GM21526 (cell line): ENCODE data around the gene PDZD4.

Source experiments
- ATAC-seq: cut with Tn5 transposase; IDR thresholded peaks from one replicate; pipeline ENCODE4 v1.9.1; 2021; ENCODE audit warnings: moderate library complexity; ENCODE audit not compliant: unreplicated experiment, low FRiP score

Gene PDZD4

GRCh38 chrX:153814591-153815315, 15.6 kb downstream of the PDZD4 start:
- ATAC-seq, result no peak

- ATAC-seq, result no peak
Measured at GRCh38 chrX:153813161-153813560, 17.2 kb downstream of the PDZD4 start.

- ATAC-seq, result no peak
Measured at GRCh38 chrX:153812220-153812619, 18.1 kb downstream of the PDZD4 start.

GRCh38 chrX:153807976-153808375, 22.4 kb downstream of the PDZD4 start:
- ATAC-seq, result no peak

GRCh38 chrX:153806999-153807575, 23.3 kb downstream of the PDZD4 start:
- ATAC-seq, result no peak

- no peak for ATAC-seq
Measured at GRCh38 chrX:153805436-153805835, 24.9 kb downstream of the PDZD4 start.

- ATAC-seq, result no peak
Measured at GRCh38 chrX:153804621-153805020, 25.7 kb downstream of the PDZD4 start.

GRCh38 chrX:153804100-153804595, 26.2 kb downstream of the PDZD4 start:
- no peak for ATAC-seq

- no peak for ATAC-seq
Measured at GRCh38 chrX:153803211-153804099, 26.9 kb downstream of the PDZD4 start.

GRCh38 chrX:153802513-153803045, 27.8 kb downstream of the PDZD4 start:
- ATAC-seq, result no peak

- no peak for ATAC-seq
Measured at GRCh38 chrX:153801669-153802068, 28.7 kb downstream of the PDZD4 start.

GRCh38 chrX:153800746-153801145, 29.6 kb downstream of the PDZD4 start:
- no peak for ATAC-seq

GRCh38 chrX:153800177-153800722, 30.1 kb downstream of the PDZD4 start:
- ATAC-seq, result no peak

- no peak for ATAC-seq
Measured at GRCh38 chrX:153799326-153799725, 31.0 kb downstream of the PDZD4 start.

GRCh38 chrX:153797415-153798015, 32.8 kb downstream of the PDZD4 start:
- no peak for ATAC-seq

- ATAC-seq, result no peak
Measured at GRCh38 chrX:153794897-153795816, 35.2 kb downstream of the PDZD4 start.

- ATAC-seq, result peak; percentile 82
Measured at GRCh38 chrX:153794018-153794896, 36.1 kb downstream of the PDZD4 start, which contains the start of the genes IDH3G and SSR4. Gene IDH3G (minus strand): TSS chrX:153794375. CDS start chrX:153794326, 49 bp downstream. Gene SSR4 (plus strand): TSS chrX:153794668. CDS start chrX:153794688, 20 bp downstream.

- ATAC-seq, result no peak
Measured at GRCh38 chrX:153793291-153793690, 37.1 kb downstream of the PDZD4 start.
